Measurements from ENCODE around the gene CSK.
"Not testable (repeated sequence)": the region's sequence is repeated elsewhere in the genome, so short reads cannot be mapped to it uniquely, and the experiment has no call there.

The CSK gene

DNA sequence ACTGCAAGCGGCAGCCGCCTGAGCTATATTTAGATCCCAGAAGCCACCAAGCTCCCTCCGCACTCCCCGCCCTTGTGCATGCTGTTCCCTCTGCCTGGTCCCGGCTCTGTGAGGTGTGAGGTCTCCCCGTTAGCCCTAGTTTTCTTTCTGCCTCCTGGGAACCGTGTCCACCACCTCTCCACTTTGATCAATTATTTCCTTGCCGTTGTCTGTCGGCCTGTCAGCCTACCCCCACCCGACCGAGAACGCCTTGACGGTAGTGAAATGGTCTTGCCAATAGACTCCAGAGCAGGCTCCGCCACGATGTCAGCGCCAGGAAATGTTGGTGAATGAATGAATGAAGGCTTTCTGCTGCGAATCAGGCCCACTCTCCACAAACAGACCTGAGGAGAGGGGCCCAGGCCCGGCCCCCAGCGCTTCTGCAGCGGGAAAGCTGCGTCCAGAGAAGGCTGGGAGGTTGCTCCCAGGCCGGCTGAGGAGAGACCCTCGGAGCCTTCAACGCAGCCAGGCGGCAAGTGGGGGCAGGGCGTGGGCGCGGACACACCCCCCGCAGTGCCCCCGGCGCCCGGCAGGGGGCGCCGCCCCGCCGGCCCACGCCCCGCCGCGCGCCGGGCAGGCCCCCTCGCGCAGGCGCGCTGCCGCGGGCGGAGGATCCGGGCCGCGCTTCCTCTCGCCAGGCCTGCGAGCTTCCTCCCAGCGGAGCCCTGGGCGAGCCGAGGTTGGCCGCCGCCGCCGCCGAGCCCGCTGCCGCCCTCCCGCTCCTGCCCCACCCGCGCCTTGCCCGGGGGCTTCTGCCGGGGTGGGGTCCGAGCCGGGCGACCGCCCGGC, at the start of gene CSK:
CSK (plus strand) TSS at position 650 of the 828 bp plus-strand sequence. CDS start 16,218 bp downstream, outside the sequence.
- no peak for DNase-seq (ENCODE audit: low read depth)
- peak within 1 kb of the TSS; percentile 65 for H3K4me3 ChIP-seq (ENCODE audit: control insufficient read depth, low read depth, low read length)
- TF ChIP-seq, protein P1, sequence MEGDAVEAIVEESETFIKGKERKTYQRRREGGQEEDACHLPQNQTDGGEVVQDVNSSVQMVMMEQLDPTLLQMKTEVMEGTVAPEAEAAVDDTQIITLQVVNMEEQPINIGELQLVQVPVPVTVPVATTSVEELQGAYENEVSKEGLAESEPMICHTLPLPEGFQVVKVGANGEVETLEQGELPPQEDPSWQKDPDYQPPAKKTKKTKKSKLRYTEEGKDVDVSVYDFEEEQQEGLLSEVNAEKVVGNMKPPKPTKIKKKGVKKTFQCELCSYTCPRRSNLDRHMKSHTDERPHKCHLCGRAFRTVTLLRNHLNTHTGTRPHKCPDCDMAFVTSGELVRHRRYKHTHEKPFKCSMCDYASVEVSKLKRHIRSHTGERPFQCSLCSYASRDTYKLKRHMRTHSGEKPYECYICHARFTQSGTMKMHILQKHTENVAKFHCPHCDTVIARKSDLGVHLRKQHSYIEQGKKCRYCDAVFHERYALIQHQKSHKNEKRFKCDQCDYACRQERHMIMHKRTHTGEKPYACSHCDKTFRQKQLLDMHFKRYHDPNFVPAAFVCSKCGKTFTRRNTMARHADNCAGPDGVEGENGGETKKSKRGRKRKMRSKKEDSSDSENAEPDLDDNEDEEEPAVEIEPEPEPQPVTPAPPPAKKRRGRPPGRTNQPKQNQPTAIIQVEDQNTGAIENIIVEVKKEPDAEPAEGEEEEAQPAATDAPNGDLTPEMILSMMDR (IDR thresholded peaks at IDR 0.05; ENCODE audit: control insufficient read depth, insufficient read depth, low read depth, low read length, missing control alignments), result peak; percentile 42

DNA sequence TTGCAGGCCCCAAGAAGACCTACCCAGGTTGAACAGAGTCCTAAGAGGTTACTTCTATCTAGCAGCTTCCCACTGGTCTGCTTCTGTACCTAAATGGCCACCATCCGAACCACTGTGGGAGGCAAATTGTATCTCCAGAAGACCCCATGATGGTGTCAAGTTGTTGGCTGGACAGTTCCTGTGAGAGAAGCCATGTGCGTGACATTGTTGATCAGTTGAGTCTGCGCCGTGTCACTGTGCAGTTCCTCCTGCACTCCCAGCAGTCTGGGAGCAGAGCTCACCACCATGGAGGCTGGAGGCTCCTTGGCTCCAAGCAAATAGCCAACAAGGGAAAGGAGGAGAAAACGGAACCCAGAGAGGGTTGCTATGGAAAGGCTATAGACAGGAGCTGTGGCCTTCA, 49.0 kb upstream of the CSK start:
- TF ChIP-seq, protein P1 (IDR thresholded peaks at IDR 0.05; ENCODE audit: control insufficient read depth, insufficient read depth, low read depth, low read length, missing control alignments), result no peak
- no peak overlapping the region for H3K4me3 ChIP-seq (ENCODE audit: control insufficient read depth, low read depth, low read length)
- DNase-seq (ENCODE audit: low read depth), result no peak

DNA sequence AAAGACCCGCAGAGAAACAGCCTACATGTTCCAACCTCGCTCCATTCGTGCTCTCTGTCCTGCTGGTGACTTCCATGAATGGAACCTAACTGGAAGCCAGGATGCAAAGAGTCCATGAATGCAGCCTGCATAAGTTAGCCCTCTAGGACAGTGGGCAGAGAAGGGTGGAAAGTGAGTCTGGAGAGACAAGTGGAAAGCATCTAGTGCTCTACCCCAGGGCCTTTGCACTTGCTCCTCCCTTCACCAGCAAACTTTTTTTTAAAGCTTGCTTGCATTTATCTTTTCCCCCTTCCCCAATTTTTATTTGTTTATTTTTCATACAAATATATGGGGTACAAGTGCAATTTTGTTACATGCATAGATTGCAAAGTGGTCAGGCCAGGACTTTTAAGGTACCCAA, 48.6 kb upstream of the CSK start:
- TF ChIP-seq, protein P1 (IDR thresholded peaks at IDR 0.05; ENCODE audit: control insufficient read depth, insufficient read depth, low read depth, low read length, missing control alignments), result no peak
- no peak for DNase-seq (ENCODE audit: low read depth)
- no peak overlapping the region for H3K4me3 ChIP-seq (ENCODE audit: control insufficient read depth, low read depth, low read length)

DNA sequence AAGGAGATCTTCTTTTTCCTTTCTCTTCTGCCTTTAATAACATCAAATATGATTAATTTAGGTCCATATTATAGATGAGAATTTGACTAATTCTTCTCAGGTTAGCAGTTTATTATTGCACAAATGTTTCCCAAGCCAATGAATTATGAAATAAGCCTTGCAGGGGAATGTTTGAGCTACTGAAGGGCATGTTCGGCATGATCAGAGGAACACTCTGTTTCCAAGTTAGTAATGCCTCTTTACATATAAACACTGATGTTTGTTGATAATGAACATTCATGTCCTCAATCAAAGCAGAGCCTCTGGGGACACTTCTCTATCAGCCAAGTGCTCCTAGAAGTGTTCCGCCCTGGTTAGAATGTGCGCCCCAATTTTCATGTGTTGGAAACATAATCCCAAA, 46.6 kb upstream of the CSK start:
- TF ChIP-seq, protein P1 (IDR thresholded peaks at IDR 0.05; ENCODE audit: control insufficient read depth, insufficient read depth, low read depth, low read length, missing control alignments), result no peak
- no peak overlapping the region for H3K4me3 ChIP-seq (ENCODE audit: control insufficient read depth, low read depth, low read length)
- no peak for DNase-seq (ENCODE audit: low read depth)

DNA sequence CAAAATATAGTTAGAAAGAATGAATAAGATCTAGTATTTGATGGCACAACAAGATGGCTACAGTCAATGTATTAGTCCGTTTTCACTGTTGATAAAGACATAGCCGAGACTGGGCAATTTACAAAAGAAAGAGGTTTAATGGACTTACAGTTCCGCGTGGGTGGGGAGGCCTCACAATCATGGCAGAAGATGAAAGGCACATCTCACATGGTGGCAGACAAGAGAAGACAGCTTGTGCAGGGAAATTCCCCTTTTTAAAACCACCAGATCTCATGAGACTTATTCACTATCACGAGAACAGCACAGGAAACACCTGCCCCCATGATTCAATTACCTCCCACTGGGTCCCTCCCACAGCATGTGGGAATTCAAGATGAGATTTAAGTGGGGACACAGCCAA, 43.6 kb upstream of the CSK start:
- not testable (repeated sequence) for H3K4me3 ChIP-seq (ENCODE audit: control insufficient read depth, low read depth, low read length); DNase-seq (ENCODE audit: low read depth)

DNA sequence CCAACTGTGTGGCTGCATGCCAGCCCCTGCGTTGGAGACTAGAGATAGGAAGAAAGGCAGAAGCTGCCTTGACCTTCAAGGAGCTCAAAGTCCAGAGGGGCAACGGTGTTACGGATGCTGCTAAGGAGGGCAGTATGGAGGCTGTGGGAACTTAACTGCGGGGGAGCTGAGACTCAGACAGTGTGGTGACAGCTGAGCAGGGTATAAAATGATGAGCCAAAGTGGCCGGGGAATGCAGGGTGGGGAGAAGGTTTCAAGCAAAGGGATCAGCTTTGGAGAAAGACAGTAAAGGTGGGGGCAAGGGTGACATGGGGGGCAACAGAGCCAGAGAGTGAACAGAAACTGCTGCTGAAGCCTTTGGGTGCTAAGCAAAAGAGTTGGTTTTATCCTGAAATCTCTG, 39.5 kb upstream of the CSK start:
- TF ChIP-seq, protein P1 (IDR thresholded peaks at IDR 0.05; ENCODE audit: control insufficient read depth, insufficient read depth, low read depth, low read length, missing control alignments), result no peak

DNA sequence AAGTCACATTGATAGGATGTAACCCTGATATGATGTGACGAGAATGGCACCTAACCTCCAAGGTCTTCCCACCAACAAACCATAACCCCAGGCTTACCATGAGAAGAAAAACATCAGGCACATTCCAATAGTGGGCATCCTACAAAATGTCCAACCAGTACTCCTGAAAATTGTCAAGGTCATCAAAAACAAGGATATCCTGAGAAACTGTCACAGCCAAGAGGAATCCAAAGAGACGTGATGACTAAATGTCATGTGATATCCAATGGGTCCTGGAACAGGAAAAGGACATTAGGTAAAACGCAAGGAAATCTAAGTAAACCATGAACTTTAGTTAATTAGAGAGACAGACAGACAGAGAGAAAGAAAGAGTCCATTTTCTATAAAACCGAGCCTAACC, 35.5 kb upstream of the CSK start:
- TF ChIP-seq, protein P1 (IDR thresholded peaks at IDR 0.05; ENCODE audit: control insufficient read depth, insufficient read depth, low read depth, low read length, missing control alignments), result no peak
- no peak for DNase-seq (ENCODE audit: low read depth)
- no peak overlapping the region for H3K4me3 ChIP-seq (ENCODE audit: control insufficient read depth, low read depth, low read length)

More for the DNA sequence above, 39.5 kb upstream of the CSK start:
- H3K4me3 ChIP-seq (ENCODE audit: control insufficient read depth, low read depth, low read length), result no peak overlapping the region
- no peak for DNase-seq (ENCODE audit: low read depth)
